ENCODE data around the gene MMP28.

MMP28 gene

GRCh38 chr17:35797918-35798317, 2.5 kb upstream of the MMP28 start:
- DNase-seq, result no peak

- DNase-seq, result no peak
Measured at GRCh38 chr17:35797370-35797769, 1.9 kb upstream of the MMP28 start.

- DNase-seq, result no peak
Measured at GRCh38 chr17:35796942-35797341, 1.5 kb upstream of the MMP28 start.

GRCh38 chr17:35795871-35796265, 427 bp upstream of the MMP28 start:
- DNase-seq, result no peak

- DNase-seq, result no peak
Measured at GRCh38 chr17:35793257-35793656, 2.2 kb downstream of the MMP28 start.

GRCh38 chr17:35791681-35792350, 3.6 kb downstream of the MMP28 start:
- DNase-seq, result no peak

GRCh38 chr17:35790841-35791240, 4.6 kb downstream of the MMP28 start:
- DNase-seq, result no peak

GRCh38 chr17:35788477-35789368, 6.7 kb downstream of the MMP28 start:
- DNase-seq, result no peak

GRCh38 chr17:35786941-35787432, 8.5 kb downstream of the MMP28 start:
- no peak for DNase-seq

GRCh38 chr17:35784895-35785294, 10.5 kb downstream of the MMP28 start:
- no peak for DNase-seq

GRCh38 chr17:35780950-35781349, 14.5 kb downstream of the MMP28 start:
- DNase-seq, result no peak

GRCh38 chr17:35778641-35779196, 16.7 kb downstream of the MMP28 start:
- no peak for DNase-seq

GRCh38 chr17:35775583-35775982, 19.9 kb downstream of the MMP28 start:
- no peak for DNase-seq

- no peak for DNase-seq
Measured at GRCh38 chr17:35775039-35775438, 20.4 kb downstream of the MMP28 start.

- no peak for DNase-seq
Measured at GRCh38 chr17:35774499-35774898, 20.9 kb downstream of the MMP28 start.

- DNase-seq, result no peak
Measured at GRCh38 chr17:35773679-35774425, 21.6 kb downstream of the MMP28 start.

GRCh38 chr17:35773129-35773528, 22.3 kb downstream of the MMP28 start:
- DNase-seq, result no peak

GRCh38 chr17:35769895-35770486, 25.4 kb downstream of the MMP28 start:
- no peak for DNase-seq

GRCh38 chr17:35768797-35769196, 26.6 kb downstream of the MMP28 start:
- DNase-seq, result no peak

GRCh38 chr17:35766903-35767510, 28.4 kb downstream of the MMP28 start:
- DNase-seq, result no peak

GRCh38 chr17:35766489-35766877, 29.0 kb downstream of the MMP28 start:
- DNase-seq, result no peak

All from SHP77 (cell line).